Mucosa of descending colon (tissue), 3 donors: ENCODE results near the gene FMNL1. TPM values are rescaled to one million over a fixed set of nuclear protein-coding genes. Genes with fewer than 3 reads are reported as not detected.

Source experiments
- ATAC-seq: fragments of 200-7000 bp; cut with Tn5 transposase; one replicate; pipeline ENCODE4 v1.9.1; 2020; ENCODE audit warnings: mild to moderate bottlenecking, moderate library complexity
- DNase-seq, 3 donors: peaks; one replicate each; pipeline ENCODE4 v3.0.0-alpha.2; 2020
- H3K36me3 ChIP-seq: fragments of 200-600 bp; one replicate; pipeline ENCODE4 v1.8.0; 2021; ENCODE audit warnings: low read depth, mild to moderate bottlenecking
- H3K4me1 ChIP-seq: fragments of 200-600 bp; one replicate; pipeline ENCODE4 v1.8.0; 2021; ENCODE audit warnings: low read depth, mild to moderate bottlenecking
- H3K4me3 ChIP-seq: fragments of 200-600 bp; one replicate; pipeline ENCODE4 v1.8.0; 2021; ENCODE audit warnings: mild to moderate bottlenecking
- H3K9me3 ChIP-seq: fragments of 200-600 bp; one replicate; pipeline ENCODE4 v1.8.0; 2021; ENCODE audit warnings: mild to moderate bottlenecking
- CTCF ChIP-seq: fragments of 200-600 bp; IDR thresholded peaks from one replicate; pipeline ENCODE4 v1.8.0; 2022; ENCODE audit warnings: antibody characterized with exemption, mild to moderate bottlenecking
- intact Hi-C, 2 donors: fragments of 100-400 bp; cut with DNase I in 1 of 2; cut with micrococcal nuclease in 1 of 2; formaldehyde crosslinking; loops; one replicate each; pipeline versions ENCODE4 v1.11.0 to v1.11.1; 2022; cut with DNase I, micrococcal nuclease
- total RNA-seq, 3 donors: library from RNA; stranded (reverse); fragmentation: NEBNext Ultra II Directional in 2 of 3; extraction: Animal tissue kit (Norgen Biotek cat#: 25700) in 2 of 3; gene quantifications; one replicate each; pipeline versions ENCODE4 v1.2.1 to v1.2.4, GENCODE V29; 2021 to 2023
- donor health status: DM: no; HTN: no; CAD: no; lungs with moderate emphysema.
- donor health status: DM: no; HTN: no; CAD: no.
- donor health status: DM: no; HTN: yes; CAD: no.

The FMNL1 gene
- total RNA-seq, 3 donors from 2014 or later, result 7.4 to 18.1 (median 17.3) TPM

- DNase-seq (no peak), ATAC-seq (no peak)
- Histone ChIP-seq H3K36me3 (no peaks in the 10 kb centered on the region), H3K9me3 (no peaks in the 10 kb centered on the region), H3K4me1 (peaks cover 13% of the 10 kb centered on the region), H3K4me3 (no peak overlapping the region)
- TF ChIP-seq CTCF, result no peak
- intact Hi-C loops, result no loop called here
Measured at GRCh38 chr17:45260204-45260783, 38.6 kb downstream of the FMNL1 start.

- H3K4me1 ChIP-seq, result peaks cover 24% of the 10 kb centered on the region
- no peak for TF ChIP-seq CTCF
- intact Hi-C loops, result no loop called here
- H3K36me3 ChIP-seq, result no peaks in the 10 kb centered on the region
- no peaks in the 10 kb centered on the region for H3K9me3 ChIP-seq
- DNase-seq (peak; percentile 72 to 87 (median 80)), ATAC-seq (peak; percentile 76)
- no peak within 1 kb of the TSS for H3K4me3 ChIP-seq
Measured at GRCh38 chr17:45261577-45262515, 40.2 kb downstream of the FMNL1 start, which contains the start of gene SPATA32. Gene SPATA32 (minus strand): TSS chr17:45262094. CDS start chr17:45262016, 78 bp downstream.

GRCh38 chr17:45262516-45263476 is 41.1 kb downstream of the FMNL1 start:
- no peak for DNase-seq
- ATAC-seq, result no peak
- intact Hi-C loops, result no loop called here
- Histone ChIP-seq H3K4me3 (no peak overlapping the region), H3K36me3 (no peaks in the 10 kb centered on the region), H3K9me3 (no peaks in the 10 kb centered on the region), H3K4me1 (peaks cover 24% of the 10 kb centered on the region)
- no peak for TF ChIP-seq CTCF

- Histone ChIP-seq H3K4me1 (peaks cover 24% of the 10 kb centered on the region), H3K9me3 (no peaks in the 10 kb centered on the region), H3K36me3 (no peaks in the 10 kb centered on the region), H3K4me3 (no peak overlapping the region)
- intact Hi-C loops, result no loop called here
- no peak for DNase-seq
- peak; percentile 11 for ATAC-seq
- TF ChIP-seq CTCF, result no peak
Measured at GRCh38 chr17:45263477-45263860, 41.8 kb downstream of the FMNL1 start.

- no peaks in the 10 kb centered on the region for H3K36me3 ChIP-seq
- no peak for TF ChIP-seq CTCF
- H3K4me1 ChIP-seq, result peaks cover 24% of the 10 kb centered on the region
- no peak for ATAC-seq
- intact Hi-C loops, result no loop called here
- H3K9me3 ChIP-seq, result no peaks in the 10 kb centered on the region
- no peak for DNase-seq
- H3K4me3 ChIP-seq, result no peak overlapping the region
Measured at GRCh38 chr17:45264430-45264829, 42.7 kb downstream of the FMNL1 start.
